ENCODE results near the gene CD2BP2.

The CD2BP2 gene

DNA sequence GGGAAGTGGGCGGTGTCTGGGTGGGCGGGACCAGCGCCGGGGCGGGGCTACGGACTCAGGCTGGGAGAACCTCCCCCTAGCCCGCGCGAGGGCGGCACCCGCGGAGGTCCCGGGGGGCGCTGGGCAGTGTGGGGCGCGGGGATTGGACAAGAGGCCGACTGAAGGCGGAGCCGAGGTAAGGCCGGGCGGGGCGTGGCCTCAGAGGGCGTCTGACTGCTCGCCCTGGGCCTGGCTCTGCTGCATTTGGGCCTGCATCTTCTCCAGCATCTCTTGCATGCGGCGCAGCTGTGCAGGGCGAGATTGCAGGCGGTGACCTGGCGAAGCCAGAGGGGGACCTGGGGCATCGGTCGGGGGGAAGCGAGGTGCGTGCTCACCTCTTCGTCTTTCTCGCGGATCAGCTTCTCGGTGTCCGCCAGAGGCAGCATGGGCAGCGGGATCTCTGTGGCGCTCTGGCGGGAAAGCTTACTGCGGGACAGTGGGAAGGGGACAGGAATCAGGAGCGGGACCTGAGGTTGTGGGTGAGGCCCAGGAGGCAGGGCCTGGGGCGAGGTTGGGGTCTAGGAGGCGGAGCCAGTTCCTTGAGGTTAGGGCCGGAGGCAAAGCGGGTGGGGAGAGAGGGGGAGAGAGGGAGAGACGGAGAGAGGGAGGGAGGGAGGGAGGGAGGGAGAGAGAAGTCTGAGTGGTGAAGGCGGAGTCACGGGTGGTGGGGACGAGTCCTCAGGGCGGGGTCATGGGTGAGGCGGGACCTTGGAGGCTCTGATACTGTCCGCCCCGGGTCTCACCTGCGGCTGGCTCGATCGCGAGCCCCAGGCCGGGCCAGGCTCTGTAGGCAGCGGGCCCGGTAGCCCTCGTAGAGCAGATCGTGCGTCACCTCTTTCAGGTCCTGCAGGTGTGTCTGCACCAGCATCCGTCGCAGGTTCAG is 23.4 kb upstream of the CD2BP2 start:
- peak; percentile 97 for DNase-seq (ENCODE audit: low read depth, low spot score)

DNA sequence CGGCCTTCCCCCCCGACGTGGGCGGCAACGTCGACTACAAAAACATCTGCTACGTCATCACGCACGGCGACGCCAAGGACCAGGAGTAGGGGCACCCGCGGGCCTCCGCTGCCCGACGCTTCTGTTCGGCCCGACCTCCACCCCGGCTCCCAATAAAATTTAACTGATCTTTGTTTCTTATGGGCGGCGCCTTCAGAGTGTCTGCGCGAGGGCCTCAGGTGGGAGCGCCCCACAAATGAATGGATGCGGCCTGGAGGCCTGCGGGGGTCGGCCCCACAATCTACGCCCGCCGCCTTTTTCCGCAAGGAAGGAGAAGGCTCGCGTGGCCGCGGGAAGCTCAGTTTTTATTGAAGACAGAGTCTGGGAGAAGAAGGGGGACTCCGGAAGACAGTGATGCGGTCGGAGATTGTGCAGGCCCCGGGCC is 22.7 kb upstream of the CD2BP2 start:
- DNase-seq (ENCODE audit: low read depth, low spot score), result peak; percentile 60

GRCh38 chr16:30377050-30377811 is 22.1 kb upstream of the CD2BP2 start:
- no peak for DNase-seq (ENCODE audit: low read depth, low spot score)

DNA sequence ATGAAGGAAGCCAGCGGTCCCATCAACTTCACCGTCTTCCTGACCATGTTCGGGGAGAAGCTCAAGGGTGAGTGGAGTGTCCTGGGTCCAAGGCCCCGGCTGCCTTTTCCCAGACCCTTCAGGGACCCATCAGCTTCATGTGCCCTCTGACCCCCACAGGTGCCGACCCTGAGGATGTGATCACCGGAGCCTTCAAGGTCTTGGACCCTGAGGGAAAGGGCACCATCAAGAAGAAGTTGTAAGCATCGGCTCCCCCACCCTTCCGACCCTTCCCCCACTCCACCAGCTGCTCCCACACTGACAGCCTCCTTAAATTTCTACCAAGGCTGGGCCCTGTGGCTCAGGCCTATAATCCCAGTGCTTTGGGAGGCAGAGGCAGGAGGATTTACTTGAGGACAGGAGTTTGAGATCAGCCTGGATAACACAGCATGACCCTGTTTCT is 21.4 kb upstream of the CD2BP2 start:
- DNase-seq (ENCODE audit: low read depth, low spot score), result no peak

DNA sequence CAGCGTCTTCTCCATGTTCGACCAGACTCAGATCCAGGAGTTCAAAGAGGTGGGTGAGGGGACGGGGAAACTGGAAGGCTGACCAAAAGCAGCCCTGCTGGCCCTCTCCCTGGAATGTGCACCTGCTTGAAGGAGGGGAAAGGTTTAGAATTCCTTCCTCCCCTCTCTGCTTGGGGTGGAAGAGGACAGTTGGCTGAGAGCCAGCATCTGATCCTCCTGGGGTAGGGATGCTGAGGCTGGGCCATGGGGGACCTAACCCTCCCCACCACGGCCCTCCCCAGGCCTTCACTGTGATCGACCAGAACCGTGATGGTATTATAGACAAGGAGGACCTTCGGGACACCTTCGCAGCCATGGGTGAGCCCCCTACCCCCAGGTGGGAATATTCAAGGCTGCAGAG is 20.8 kb upstream of the CD2BP2 start:
- DNase-seq (ENCODE audit: low read depth, low spot score), result no peak

- DNase-seq (ENCODE audit: low read depth, low spot score), result no peak
Measured at GRCh38 chr16:30374538-30374937, 19.4 kb upstream of the CD2BP2 start, which contains the start of gene MYL11. TSS of gene MYL11 (plus strand) at chr16:30374802. CDS start at chr16:30374858, 56 bp downstream.

DNA sequence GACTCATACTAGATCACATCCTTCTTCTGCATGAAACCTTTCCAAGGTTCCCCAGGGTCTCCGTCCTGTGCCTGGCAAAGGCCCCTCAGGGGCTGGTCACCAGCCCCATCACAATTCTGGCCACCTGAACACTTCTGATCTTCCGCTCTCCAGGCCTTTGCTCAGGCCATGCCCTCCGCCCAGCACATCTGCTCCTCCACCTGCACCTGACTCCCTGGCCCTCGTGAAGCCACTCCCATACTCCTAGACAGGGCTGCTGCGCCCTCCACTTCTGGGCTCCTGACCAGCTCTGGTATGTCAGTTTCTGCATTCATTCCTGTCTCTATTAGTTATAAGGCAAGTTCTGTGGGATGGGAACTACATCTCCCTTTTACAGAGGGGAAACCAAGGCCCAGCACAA is 17.6 kb upstream of the CD2BP2 start:
- DNase-seq (ENCODE audit: low read depth, low spot score), result no peak

- DNase-seq (ENCODE audit: low read depth, low spot score), result no peak
Measured at GRCh38 chr16:30372038-30372712, 17.1 kb upstream of the CD2BP2 start.

DNA sequence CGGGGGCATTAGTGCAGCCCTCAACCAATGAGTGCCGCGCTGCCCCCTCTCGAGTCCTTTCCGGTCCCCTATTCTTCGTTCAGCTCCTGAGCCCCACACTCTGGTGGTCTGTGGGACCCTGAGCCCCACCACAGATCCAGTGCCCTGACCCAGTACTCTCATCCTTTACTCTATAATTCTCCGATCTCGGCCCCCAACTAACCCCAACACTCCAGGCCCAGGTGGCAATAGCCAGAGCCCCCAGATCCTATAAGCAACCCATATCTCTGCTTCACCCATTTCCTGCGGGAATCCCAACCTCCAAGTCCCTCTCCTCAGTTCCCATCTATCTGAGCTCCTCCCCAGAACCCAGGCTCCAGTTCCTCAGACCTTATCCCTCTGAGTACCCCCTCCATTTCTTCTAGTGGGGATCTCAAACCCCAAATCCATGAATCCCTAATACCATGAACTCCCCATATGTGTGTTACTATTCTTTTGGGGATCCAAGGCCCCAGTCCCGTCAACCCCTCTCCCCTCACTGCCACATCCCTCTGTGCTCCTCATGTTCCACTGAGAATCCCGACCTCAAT is 16.2 kb upstream of the CD2BP2 start:
- no peak for DNase-seq (ENCODE audit: low read depth, low spot score)

GRCh38 chr16:30370456-30371247 is 15.5 kb upstream of the CD2BP2 start, which contains the start of gene TBC1D10B:
TSS of gene TBC1D10B (minus strand) at chr16:30370494. CDS start at chr16:30370183, 311 bp downstream.
- peak; percentile 98 for DNase-seq (ENCODE audit: low read depth, low spot score)

DNA sequence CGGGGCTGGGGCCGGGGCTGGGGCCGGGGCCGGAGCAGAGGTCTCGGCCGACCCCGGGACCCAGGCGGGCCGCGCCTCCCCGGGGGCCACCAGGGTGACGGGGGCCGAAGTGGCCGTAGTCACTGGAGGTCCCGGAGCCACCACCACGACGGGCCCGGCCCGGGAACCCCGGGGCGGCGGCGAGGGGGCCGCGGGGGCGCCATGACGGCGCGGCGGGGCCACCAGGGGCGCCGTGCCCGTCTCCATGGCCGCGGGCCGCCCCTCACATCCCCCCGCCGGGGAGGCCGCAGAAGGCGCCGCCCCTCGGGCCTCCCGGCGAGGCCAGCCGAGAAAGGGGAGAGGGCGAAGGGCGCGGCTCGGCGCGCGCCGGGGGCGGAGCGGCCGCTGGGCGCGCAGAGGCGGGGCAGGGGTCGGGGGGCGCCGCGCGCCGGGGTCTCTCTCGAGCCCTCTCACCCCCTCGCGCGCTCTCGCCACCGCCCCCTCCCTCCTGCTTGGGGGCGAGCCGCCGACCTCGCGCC is 14.9 kb upstream of the CD2BP2 start:
- DNase-seq (ENCODE audit: low read depth, low spot score), result no peak

DNA sequence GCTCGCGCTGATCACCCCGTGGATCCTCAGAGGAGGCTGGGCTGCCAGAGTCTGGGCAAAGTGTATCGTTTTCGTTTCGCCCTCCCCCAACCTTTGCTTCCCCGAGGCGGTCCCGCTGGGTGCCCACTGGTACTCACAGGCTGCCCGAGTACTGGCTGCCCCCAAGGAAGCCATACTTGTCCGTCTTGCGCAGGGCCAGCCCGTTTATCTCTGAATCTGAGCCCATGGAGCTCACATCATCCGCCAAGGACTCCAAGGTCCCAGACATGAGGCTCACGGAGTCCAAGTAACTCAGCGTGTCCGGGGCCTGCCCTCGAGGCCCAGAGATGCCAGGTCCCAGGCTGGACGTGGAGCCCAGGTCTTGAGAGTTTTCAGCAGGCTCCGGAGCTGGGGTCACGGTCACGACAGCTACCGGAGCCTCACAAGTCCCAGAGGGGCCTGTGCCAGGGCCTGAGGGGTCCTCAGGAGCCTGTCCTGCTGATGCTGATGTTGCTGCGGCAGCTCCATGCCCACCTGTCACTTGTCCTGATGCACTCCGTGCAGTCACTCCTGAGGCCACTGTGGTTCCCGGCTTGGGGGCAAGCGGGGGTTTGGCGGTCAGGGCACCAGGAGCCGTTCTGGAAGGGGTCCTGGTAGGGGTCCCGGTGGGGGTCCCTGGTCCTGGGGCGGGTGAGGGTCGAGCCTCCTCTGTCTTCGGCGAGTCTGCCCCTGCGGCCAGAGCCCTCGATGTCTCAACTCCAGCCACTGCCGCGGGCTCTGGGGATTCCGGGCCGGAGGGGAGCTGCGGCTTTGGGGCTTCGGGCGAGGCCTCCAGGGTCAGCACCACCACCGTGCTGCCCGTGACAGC is 14.2 kb upstream of the CD2BP2 start:
- no peak for DNase-seq (ENCODE audit: low read depth, low spot score)

DNA sequence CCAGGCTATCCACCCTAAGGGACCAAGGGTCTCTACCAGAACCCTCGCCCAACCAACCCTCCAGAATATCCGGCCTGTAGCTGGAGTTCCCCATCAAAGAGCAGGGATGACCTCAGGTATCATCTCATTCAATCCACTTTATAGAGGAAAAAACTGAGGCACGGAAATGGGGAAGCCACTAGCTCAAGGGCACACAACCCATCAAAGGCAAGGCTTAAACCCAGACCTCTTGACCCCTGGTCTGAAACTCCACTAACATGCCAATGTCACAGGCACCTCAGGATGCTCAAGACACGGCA is 13.6 kb upstream of the CD2BP2 start:
- no peak for DNase-seq (ENCODE audit: low read depth, low spot score)

GRCh38 chr16:30368122-30368791 is 13.1 kb upstream of the CD2BP2 start:
- DNase-seq (ENCODE audit: low read depth, low spot score), result no peak

- DNase-seq (ENCODE audit: low read depth, low spot score), result no peak
Measured at GRCh38 chr16:30367349-30368009, 12.4 kb upstream of the CD2BP2 start.

DNA sequence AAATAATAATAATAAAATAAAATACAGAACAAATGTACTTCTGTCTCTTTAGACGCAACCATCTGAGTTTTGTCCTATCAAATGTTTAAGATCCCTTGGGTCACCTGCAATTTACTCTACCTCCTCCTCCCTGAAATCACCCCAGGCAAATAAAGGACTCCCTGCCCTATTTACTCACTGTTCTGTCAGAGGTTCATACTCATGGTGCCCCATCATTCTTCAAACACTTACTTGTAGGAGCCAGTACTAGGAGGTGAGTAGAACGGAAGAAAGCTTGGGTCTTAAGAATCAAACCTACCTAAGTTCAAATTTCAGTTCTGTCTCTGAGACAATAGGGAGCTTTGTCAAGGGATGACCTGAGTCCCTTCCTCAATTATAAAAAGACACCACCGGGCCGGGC is 11.4 kb upstream of the CD2BP2 start:
- no peak for DNase-seq (ENCODE audit: low read depth, low spot score)

DNA sequence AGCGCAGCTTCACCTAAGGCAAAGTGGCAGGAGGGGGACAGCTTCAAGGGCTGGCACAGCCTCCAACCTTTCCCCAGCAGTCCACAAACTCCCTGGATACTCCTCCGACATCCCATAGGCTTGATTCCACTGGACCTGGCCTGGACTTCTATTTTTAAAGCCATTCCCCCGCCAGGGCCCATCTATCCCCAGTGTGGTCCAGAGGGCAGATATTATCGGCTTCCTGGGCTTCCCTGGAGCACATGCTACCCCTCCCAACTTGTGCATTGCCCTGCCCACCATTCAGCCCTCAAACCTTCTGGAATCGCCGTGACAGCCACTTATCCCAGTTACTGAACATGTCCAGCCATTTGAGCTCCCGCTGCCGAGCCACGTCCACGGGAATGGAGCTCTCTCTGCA is 10.1 kb upstream of the CD2BP2 start:
- DNase-seq (ENCODE audit: low read depth, low spot score), result no peak

- no peak for DNase-seq (ENCODE audit: low read depth, low spot score)
Measured at GRCh38 chr16:30361180-30361579, 6.1 kb upstream of the CD2BP2 start.

DNA sequence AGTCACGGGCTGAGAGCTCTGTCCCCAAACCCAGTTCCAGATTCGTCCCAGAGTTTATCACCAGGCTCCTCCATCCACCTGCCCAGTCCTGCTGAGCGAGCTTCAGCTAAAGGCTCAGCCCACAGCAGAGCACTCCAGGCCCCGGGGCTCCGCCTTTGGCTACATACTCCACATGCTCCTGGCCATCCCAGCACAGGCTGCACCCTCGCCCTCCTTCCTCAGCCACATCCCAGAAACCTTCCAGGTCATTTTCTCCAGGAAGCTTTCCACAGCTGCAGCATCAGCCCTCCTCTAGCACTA is 4.7 kb upstream of the CD2BP2 start:
- DNase-seq (ENCODE audit: low read depth, low spot score), result no peak
